GM12878 (cell line): ENCODE results near the gene RFTN2. TPM values are rescaled to one million over a fixed set of nuclear protein-coding genes. Genes with fewer than 3 reads are reported as not detected.

Source experiments
- ATAC-seq: fragments of 200-7000 bp; cut with Tn5 transposase; 3 replicates; pipeline ENCODE4 v1.9.1; 2020; ENCODE audit warnings: mild to moderate bottlenecking, moderate library complexity
- BruUV-seq: library from RNA; stranded (reverse); fragments of 400-500 nt; replicated peaks from 2 replicates; lab custom pipeline; 2021; lab: Mats Ljungman, UMichigan
- CTCF ChIA-PET: fragments of 300-600 bp; sonication (Branson Sonifier 250); formaldehyde crosslinking; extraction: SDS; loops from one replicate; lab custom pipeline; 2021; ENCODE audit warnings: inconsistent platforms; lab: Yijun Ruan, JAX
- POLR2A ChIA-PET: fragments of 350-600 bp; formaldehyde crosslinking; extraction: SDS; loops from one replicate; lab custom pipeline; 2021; ENCODE audit warnings: inconsistent platforms; lab: Charles Lee
- RAD21 ChIA-PET: fragments of 300-600 bp; sonication (Branson Sonifier 250); formaldehyde crosslinking; loops from one replicate; lab custom pipeline; 2023; ENCODE audit warnings: antibody characterized with exemption; ENCODE audit not compliant: unreplicated experiment; lab: Charles Lee
- SMC1A ChIA-PET: fragments of 300-600 bp; sonication (Branson Sonifier 250); formaldehyde crosslinking; loops from one replicate; lab custom pipeline; 2023; ENCODE audit not compliant: unreplicated experiment, uncharacterized antibody; lab: Charles Lee
- DNase-seq: peaks from one replicate; pipeline ENCODE4 v3.0.0-alpha.2; 2011; ENCODE audit warnings: low read depth, low spot score
- FAIRE-seq: peaks from 3 replicates; lab custom pipeline; 2011; peaks lifted over from hg19 to GRCh38; lab: Jason Lieb, UNC
- H2AFZ ChIP-seq: 2 replicates; pipeline ENCODE4 v1.6.0; 2011; ENCODE audit warnings: low read depth, low read length, control low read depth; ENCODE audit not compliant: control insufficient read depth
- H3K27ac ChIP-seq: 2 replicates; pipeline ENCODE4 v1.5.1; 2011; ENCODE audit warnings: control low read depth; ENCODE audit not compliant: control insufficient read depth, insufficient read depth
- H3K27me3 ChIP-seq, 2 experiments: replicated peaks in 1 of 2; 2 replicates each; pipeline versions ENCODE4 v1.6.0 to v1.6.1; 2011; ENCODE audit warnings: low read length in 1 of 2; ENCODE audit not compliant: control insufficient read depth in 2 of 2, insufficient read depth in 2 of 2
- H3K36me3 ChIP-seq, 2 experiments: 2 replicates each; pipeline ENCODE4 v1.5.1; 2011; ENCODE audit warnings: low read length in 1 of 2; ENCODE audit not compliant: control insufficient read depth in 2 of 2, insufficient read depth in 2 of 2
- H3K4me1 ChIP-seq: 2 replicates; pipeline ENCODE4 v1.6.1; 2011; ENCODE audit warnings: mild to moderate bottlenecking, low read length, moderate library complexity, mixed read lengths; ENCODE audit not compliant: control insufficient read depth, insufficient read depth
- H3K4me2 ChIP-seq: 2 replicates; pipeline ENCODE4 v1.6.0; 2011; ENCODE audit warnings: control low read depth; ENCODE audit not compliant: control insufficient read depth, insufficient read depth
- H3K4me3 ChIP-seq: fragments of 200-600 bp; sonication (generic); 2 replicates; pipeline ENCODE4 v1.5.1; 2016
- H3K79me2 ChIP-seq: 2 replicates; pipeline ENCODE4 v1.6.0; 2011; ENCODE audit warnings: low read length; ENCODE audit not compliant: control insufficient read depth, insufficient read depth
- H3K9ac ChIP-seq: 2 replicates; pipeline ENCODE4 v1.8.0; 2011; ENCODE audit warnings: low read length, control low read depth, mixed read lengths; ENCODE audit not compliant: control insufficient read depth, insufficient read depth
- H3K9me3 ChIP-seq: replicated peaks from 3 replicates; pipeline ENCODE4 v1.5.1; 2011; ENCODE audit warnings: mild to moderate bottlenecking, low read length; ENCODE audit not compliant: control insufficient read depth, insufficient read depth
- H4K20me1 ChIP-seq: 2 replicates; pipeline ENCODE4 v1.6.0; 2011; ENCODE audit not compliant: control insufficient read depth, insufficient read depth
- CBX5 ChIP-seq: sonication (generic); IDR thresholded peaks from 2 replicates; pipeline ENCODE4 v1.6.1; 2016; ENCODE audit warnings: low read depth, moderate library complexity, mild to moderate bottlenecking, inconsistent platforms
- CHD4 ChIP-seq: fragments of 200-600 bp; sonication (generic); IDR thresholded peaks from 2 replicates; pipeline ENCODE4 v1.6.1; 2016; ENCODE audit warnings: mild to moderate bottlenecking
- MAX ChIP-seq: IDR thresholded peaks from 2 replicates; pipeline ENCODE4 v1.6.1; 2012; ENCODE audit warnings: low read depth, low read length, improper control_type of control experiment
- STAT1 ChIP-seq: fragments of 450-650 bp; conservative IDR thresholded peaks from 2 replicates; pipeline ENCODE4 v1.6.1; 2014; ENCODE audit warnings: antibody characterized with exemption, mild to moderate bottlenecking
- WGBS: methylation state at CpG from one replicate; pipeline ENCODE4 v1.1.6; 2016; ENCODE audit warnings: low lambda C conversion rate; ENCODE audit not compliant: insufficient replicate concordance, insufficient coverage; ENCODE audit errors: missing lambda C conversion rate; 5-methylcytosine and 5-hydroxymethylcytosine counted together
- in situ Hi-C: fragments of 300-500 bp; cut with MboI; formaldehyde crosslinking; loops from 9 replicates; pipeline ENCODE4 v1.14.3; 2018; ENCODE audit warnings: mixed read lengths
- intact Hi-C: fragments of 100-400 bp; cut with micrococcal nuclease; formaldehyde crosslinking; loops from one replicate; pipeline ENCODE4 v1.14.2; 2022; ENCODE audit not compliant: unreplicated experiment
- polyA plus RNA-seq, 11 experiments: library from polyadenylated mRNA; depleted of rRNA in 4 of 11; unstranded in 6 of 11; stranded (reverse) in 5 of 11; fragments of >200 nt; fragmentation: Nextera tagmentation in 4 of 11; fragmentation: Illumina TruSeq in 1 of 11; extraction: Ambion mirVana in 4 of 11; extraction: Trizol in 1 of 11; gene quantifications; 1 replicate in 1 of 11; 2 replicates in 10 of 11; pipeline versions ENCODE4 v1.2.1 to v1.2.3, GENCODE V29; 2011 to 2016; ENCODE audit warnings: inconsistent platforms in 2 of 11, missing spikeins in 2 of 11, low read depth in 1 of 11
- total RNA-seq, 4 experiments: library from RNA; depleted of rRNA in 3 of 4; stranded (reverse); fragments of >200 nt in 3 of 4; fragmentation: Illumina TruSeq in 1 of 4; extraction: Trizol in 1 of 4; gene quantifications; 2 replicates each; pipeline versions ENCODE4 v1.2.1 to v1.2.3, GENCODE V29; 2013 to 2021

The RFTN2 gene
- total and polyA plus RNA-seq, 10 of the 15 experiments (the other 5 are each of a cell fraction or from before 2014, with no cell fraction given): 0.09 to 0.23 TPM; not detected in 8

- no peaks in the 10 kb centered on the region for H3K27me3 ChIP-seq
- no peak for FAIRE-seq
- H3K4me2 ChIP-seq: no peak overlapping the region
- H3K9ac ChIP-seq: no peak overlapping the region
- H3K27ac ChIP-seq: no peak overlapping the region
- H3K4me1 ChIP-seq: peaks cover 4% of the 10 kb centered on the region
- H3K9me3 ChIP-seq: peaks cover 2% of the 10 kb centered on the region; the same call in 1 of the 3 replicates
- TF ChIP-seq MAX (no peak), CHD4 (no peak)
- in situ Hi-C loops (no loop called here), intact Hi-C loops (no loop called here)
- H3K36me3 ChIP-seq: no peaks in the 10 kb centered on the region; a peak in 1 of 4 replicates
- SMC1A ChIA-PET: no interaction called here
- POLR2A ChIA-PET: no interaction called here
- no peaks in the 10 kb centered on the region for H3K79me2 ChIP-seq
- no peaks in the 10 kb centered on the region for H4K20me1 ChIP-seq
- no peak for ATAC-seq
- DNase-seq: no peak
- no TSS peak for BruUV-seq
- H3K4me3 ChIP-seq: no peak overlapping the region
- H2AFZ ChIP-seq: no peak overlapping the region
- CTCF ChIA-PET: no interaction called here
- 76% methylated on average over 5 of the region's 5 CpGs for WGBS
- RAD21 ChIA-PET: no interaction called here
Measured at GRCh38 chr2:197673106-197673505, 2.3 kb downstream of the RFTN2 start.

GRCh38 chr2:197672371-197672893 is 3.0 kb downstream of the RFTN2 start:
- Histone ChIP-seq H4K20me1 (no peaks in the 10 kb centered on the region), H3K4me2 (no peak overlapping the region), H3K79me2 (no peaks in the 10 kb centered on the region), H3K9me3 (peaks cover 4% of the 10 kb centered on the region; the same call in 1 of the 3 replicates), H3K27ac (no peak overlapping the region), H3K36me3 (no peaks in the 10 kb centered on the region; a peak in 1 of 4 replicates), H3K27me3 (no peaks in the 10 kb centered on the region), H3K4me1 (peaks cover 4% of the 10 kb centered on the region), H2AFZ (no peak overlapping the region), H3K9ac (no peak overlapping the region), H3K4me3 (no peak overlapping the region)
- CTCF ChIA-PET: interaction anchor here (0.6 to 0.9 kb wide), 2 partner anchors 8 to 106 kb away, joined by 3 read pairs; no protein-coding TSS in a partner anchor
- TF ChIP-seq STAT1 (no peak), CBX5 (no peak)
- intact Hi-C loops: no loop called here
- ATAC-seq (no peak), DNase-seq (no peak), FAIRE-seq (no peak)
- SMC1A ChIA-PET: interaction anchor here (0.6 kb wide), 1 partner anchor 112 kb away, joined by 8 read pairs; no protein-coding TSS in a partner anchor
- POLR2A ChIA-PET: no interaction called here
- BruUV-seq: no TSS peak
- RAD21 ChIA-PET: no interaction called here
- in situ Hi-C loops: no loop called here
- 0% methylated on average over 1 of the region's 1 CpG for WGBS
